GM18861 (cell line): ENCODE results near the gene CRTAC1.

Experiments used
- ATAC-seq: cut with Tn5 transposase; IDR thresholded peaks from one replicate; pipeline ENCODE4 v1.9.1; 2021; ENCODE audit not compliant: unreplicated experiment

Gene CRTAC1

GRCh38 chr10:98029149-98030092, 1.0 kb downstream of the CRTAC1 start:
- no peak for ATAC-seq

- no peak for ATAC-seq
Observed at GRCh38 chr10:98028168-98028770, 2.2 kb downstream of the CRTAC1 start.

- ATAC-seq: no peak
Observed at GRCh38 chr10:98023024-98023423, 7.4 kb downstream of the CRTAC1 start.

- no peak for ATAC-seq
Observed at GRCh38 chr10:98020784-98021183, 9.6 kb downstream of the CRTAC1 start.

GRCh38 chr10:98020254-98020653, 10.2 kb downstream of the CRTAC1 start:
- ATAC-seq: no peak

- ATAC-seq: no peak
Observed at GRCh38 chr10:98019784-98020183, 10.6 kb downstream of the CRTAC1 start.

GRCh38 chr10:98016772-98017475, 13.5 kb downstream of the CRTAC1 start:
- ATAC-seq: no peak

GRCh38 chr10:98013776-98014175, 16.6 kb downstream of the CRTAC1 start:
- ATAC-seq: no peak

- no peak for ATAC-seq
Observed at GRCh38 chr10:98013122-98013521, 17.3 kb downstream of the CRTAC1 start.

GRCh38 chr10:98012644-98013043, 17.8 kb downstream of the CRTAC1 start:
- no peak for ATAC-seq

GRCh38 chr10:98010939-98011685, 19.3 kb downstream of the CRTAC1 start:
- no peak for ATAC-seq

- ATAC-seq: no peak
Observed at GRCh38 chr10:98006266-98006665, 24.2 kb downstream of the CRTAC1 start.

GRCh38 chr10:98001736-98002135, 28.7 kb downstream of the CRTAC1 start:
- no peak for ATAC-seq

- no peak for ATAC-seq
Observed at GRCh38 chr10:98000346-98000745, 30.1 kb downstream of the CRTAC1 start.

GRCh38 chr10:97999923-98000248, 30.5 kb downstream of the CRTAC1 start:
- no peak for ATAC-seq

- no peak for ATAC-seq
Observed at GRCh38 chr10:97999066-97999922, 31.1 kb downstream of the CRTAC1 start.

- ATAC-seq: no peak
Observed at GRCh38 chr10:97991871-97992270, 38.5 kb downstream of the CRTAC1 start.

- no peak for ATAC-seq
Observed at GRCh38 chr10:97981816-97982215, 48.6 kb downstream of the CRTAC1 start.

GRCh38 chr10:97977673-97978072, 52.7 kb downstream of the CRTAC1 start:
- no peak for ATAC-seq

GRCh38 chr10:97975598-97975997, 54.8 kb downstream of the CRTAC1 start:
- ATAC-seq: no peak
